Cardiac fibroblast (primary cell): Measurements from ENCODE around the gene PPM1L.

ENCODE experiments used
- DNase-seq, 2 donors: peaks; one replicate each; pipeline versions ENCODE4 v3.0.0 to v3.0.0-alpha.2; 2010; ENCODE audit warnings: low read depth in 2 of 2
- H3K4me3 ChIP-seq, 2 donors: replicated peaks in 1 of 2; 1 replicate in 1 of 2; 2 replicates in 1 of 2; pipeline ENCODE4 v1.5.1; 2011; ENCODE audit warnings: low read depth in 2 of 2, low read length in 2 of 2, mild to moderate bottlenecking in 2 of 2, moderate library complexity in 1 of 2
- TF ChIP-seq, protein P1 (sequence below): IDR thresholded peaks from one replicate; pipeline ENCODE4 v1.5.1; 2011; ENCODE audit warnings: low read depth, mild to moderate bottlenecking, low read length, inconsistent platforms

Gene PPM1L

GRCh38 chr3:160748787-160749186, 7.2 kb upstream of the PPM1L start:
- no peak overlapping the region for H3K4me3 ChIP-seq
- DNase-seq = no peak
- TF ChIP-seq, protein P1, sequence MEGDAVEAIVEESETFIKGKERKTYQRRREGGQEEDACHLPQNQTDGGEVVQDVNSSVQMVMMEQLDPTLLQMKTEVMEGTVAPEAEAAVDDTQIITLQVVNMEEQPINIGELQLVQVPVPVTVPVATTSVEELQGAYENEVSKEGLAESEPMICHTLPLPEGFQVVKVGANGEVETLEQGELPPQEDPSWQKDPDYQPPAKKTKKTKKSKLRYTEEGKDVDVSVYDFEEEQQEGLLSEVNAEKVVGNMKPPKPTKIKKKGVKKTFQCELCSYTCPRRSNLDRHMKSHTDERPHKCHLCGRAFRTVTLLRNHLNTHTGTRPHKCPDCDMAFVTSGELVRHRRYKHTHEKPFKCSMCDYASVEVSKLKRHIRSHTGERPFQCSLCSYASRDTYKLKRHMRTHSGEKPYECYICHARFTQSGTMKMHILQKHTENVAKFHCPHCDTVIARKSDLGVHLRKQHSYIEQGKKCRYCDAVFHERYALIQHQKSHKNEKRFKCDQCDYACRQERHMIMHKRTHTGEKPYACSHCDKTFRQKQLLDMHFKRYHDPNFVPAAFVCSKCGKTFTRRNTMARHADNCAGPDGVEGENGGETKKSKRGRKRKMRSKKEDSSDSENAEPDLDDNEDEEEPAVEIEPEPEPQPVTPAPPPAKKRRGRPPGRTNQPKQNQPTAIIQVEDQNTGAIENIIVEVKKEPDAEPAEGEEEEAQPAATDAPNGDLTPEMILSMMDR = no peak

DNA sequence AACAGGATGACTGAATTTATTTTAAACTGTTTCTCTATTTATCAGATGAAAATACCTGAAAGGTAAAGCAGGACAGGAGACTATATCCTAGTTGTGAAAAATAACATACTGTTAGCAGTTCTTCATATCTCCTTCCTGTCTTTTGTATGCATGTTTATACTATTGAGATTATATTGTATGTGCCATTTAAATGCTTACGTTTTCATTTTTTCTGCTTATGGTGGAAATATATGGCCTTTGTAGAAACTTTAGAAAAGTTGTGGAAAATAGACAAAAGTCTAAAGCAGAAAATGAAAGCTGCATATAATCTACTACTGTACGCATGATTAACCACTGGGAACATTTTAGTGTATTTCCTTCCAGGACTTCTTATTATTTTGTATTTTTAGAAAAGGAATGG, 2.1 kb upstream of the PPM1L start:
- no peak for DNase-seq

GRCh38 chr3:160754371-160754854, 1.6 kb upstream of the PPM1L start:
- H3K4me3 ChIP-seq = peak overlapping the region; percentile 70 to 74
- TF ChIP-seq, protein P1 = no peak
- peak; percentile 50 to 56 for DNase-seq

More for the DNA sequence above, 2.1 kb upstream of the PPM1L start:
- TF ChIP-seq, protein P1 = no peak
- peak overlapping the region; percentile 70 to 74 for H3K4me3 ChIP-seq

GRCh38 chr3:160754855-160755747, 930 bp upstream of the PPM1L start:
- peak; percentile 91 to 95 for DNase-seq
- TF ChIP-seq, protein P1 = no peak
- H3K4me3 ChIP-seq = peak overlapping the region; percentile 70 to 74

DNA sequence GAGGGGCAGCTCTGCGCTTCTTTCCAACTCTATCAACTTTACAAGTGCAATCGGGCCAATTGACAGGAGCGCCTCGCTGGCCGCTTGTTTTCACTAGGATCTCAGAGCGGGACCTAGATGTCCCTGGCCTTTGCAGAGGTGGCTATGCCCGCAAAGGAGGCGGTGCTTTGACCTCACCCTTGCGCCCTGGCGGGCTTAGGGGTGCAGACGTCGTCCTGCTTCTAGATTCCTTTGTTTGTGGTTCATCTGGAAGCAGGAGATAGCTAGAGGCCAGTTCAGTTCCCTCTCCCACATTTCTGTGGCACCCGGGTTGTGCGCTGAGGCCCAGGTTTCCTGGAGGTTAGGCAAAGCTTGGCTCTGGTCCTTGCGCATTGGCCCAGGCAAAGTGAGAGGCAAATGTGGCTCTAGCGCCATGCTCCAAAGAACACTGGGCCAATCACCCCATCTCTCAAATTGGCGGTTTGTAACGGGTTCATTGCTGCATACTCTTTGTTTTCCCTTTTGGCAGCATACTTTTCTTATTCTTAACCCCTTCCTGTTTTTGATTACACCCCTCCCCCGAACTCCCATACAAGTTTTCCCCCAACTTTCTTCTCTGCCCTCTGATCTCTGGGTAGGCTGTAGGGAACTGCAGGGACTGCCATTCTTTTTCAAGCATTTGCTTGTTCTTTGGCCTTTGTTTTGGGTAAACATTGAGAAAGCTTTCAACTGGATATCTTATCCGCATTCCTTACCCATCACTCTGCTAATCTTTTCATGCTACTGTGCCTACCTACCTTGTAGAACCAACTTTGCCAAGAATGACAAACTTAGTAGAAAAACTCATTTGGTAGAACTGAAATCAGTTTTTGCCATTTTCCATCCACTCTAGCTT, 1.4 kb downstream of the PPM1L start:
- H3K4me3 ChIP-seq = no peak overlapping the region
- DNase-seq = no peak
- TF ChIP-seq, protein P1 = no peak

GRCh38 chr3:160758929-160759577, 3.0 kb downstream of the PPM1L start:
- no peak overlapping the region for H3K4me3 ChIP-seq
- TF ChIP-seq, protein P1 = no peak
- no peak for DNase-seq
